Activated CD4-positive, alpha-beta T cell treated with anti-CD3 and anti-CD28 coated beads, Interleukin-2, amount 10 ng/mL, durations not matched to agents 24 days and 14 days (primary cell): ENCODE results near the gene P2RY14. TPM values are rescaled to one million over a fixed set of nuclear protein-coding genes. Genes with fewer than 3 reads are reported as not detected.
"Not testable (repeated sequence)": the region's sequence is repeated elsewhere in the genome, so short reads cannot be mapped to it uniquely, and the experiment has no call there.

Experiments used
- DNase-seq: peaks from one replicate; pipeline ENCODE4 v3.0.0; 2022
- H3K27ac Mint-ChIP-seq: one replicate; pipeline ENCODE4 v1.8.0; 2022; ENCODE audit warnings: mild to moderate bottlenecking, mixed read lengths
- H3K27me3 Mint-ChIP-seq: one replicate; pipeline ENCODE4 v1.8.0; 2022; ENCODE audit warnings: mixed read lengths
- H3K36me3 Mint-ChIP-seq: one replicate; pipeline ENCODE4 v1.8.0; 2022; ENCODE audit warnings: low read depth, mild to moderate bottlenecking, mixed read lengths
- H3K4me1 Mint-ChIP-seq: one replicate; pipeline ENCODE4 v1.8.0; 2021; ENCODE audit warnings: mixed read lengths
- H3K4me3 Mint-ChIP-seq: one replicate; pipeline ENCODE4 v1.8.0; 2022; ENCODE audit warnings: mild to moderate bottlenecking, moderate library complexity, mixed read lengths
- H3K9me3 Mint-ChIP-seq: one replicate; pipeline ENCODE4 v1.8.0; 2021; ENCODE audit warnings: mixed read lengths
- intact Hi-C: fragments of 100-400 bp; cut with micrococcal nuclease; formaldehyde crosslinking; loops from one replicate; pipeline ENCODE4 v1.15.1; 2023
- total RNA-seq: library from RNA; stranded (reverse); gene quantifications from 2 replicates; pipeline ENCODE4 v1.2.3, GENCODE V29; 2022

The P2RY14 gene
- total RNA-seq, 1 donor from 2014 or later: 3.0 TPM

DNA sequence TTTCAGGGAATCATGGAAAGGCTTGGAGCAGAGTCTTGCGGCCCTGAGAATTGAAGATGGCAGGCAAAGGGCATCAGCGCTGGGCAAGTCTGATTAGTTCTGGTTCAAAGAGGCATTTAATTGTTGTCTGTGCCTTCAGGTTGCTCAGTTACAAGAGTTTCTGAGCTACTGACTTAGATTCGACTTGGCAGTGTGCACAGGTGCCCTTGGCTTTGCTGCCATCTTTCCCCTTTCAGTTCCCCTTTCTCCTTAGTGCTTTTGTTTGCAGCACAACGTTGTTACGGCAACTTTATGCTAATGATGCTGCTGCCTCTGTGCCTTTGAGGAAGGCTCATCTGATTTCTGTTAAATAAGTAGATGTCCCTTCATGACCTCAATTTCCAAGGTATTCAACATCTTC lies 12.5 kb downstream of the P2RY14 start:
- peak; percentile 70 for DNase-seq

GRCh38 chr3:151265166-151265565 lies 13.2 kb downstream of the P2RY14 start:
- no peak for DNase-seq
- intact Hi-C loops: no loop called here
- H3K4me3 Mint-ChIP-seq: no peak overlapping the region
- H3K9me3 Mint-ChIP-seq: no peaks in the 10 kb centered on the region
- peaks cover 25% of the 10 kb centered on the region for H3K4me1 Mint-ChIP-seq
- H3K36me3 Mint-ChIP-seq: peaks cover 6% of the 10 kb centered on the region
- H3K27ac Mint-ChIP-seq: no peak overlapping the region
- H3K27me3 Mint-ChIP-seq: peaks cover 2% of the 10 kb centered on the region

More for the DNA sequence above, 12.5 kb downstream of the P2RY14 start:
- Mint-ChIP-seq H3K36me3 (peaks cover 7% of the 10 kb centered on the region), H3K27ac (no peak overlapping the region), H3K9me3 (no peaks in the 10 kb centered on the region), H3K4me3 (no peak overlapping the region), H3K27me3 (peaks cover 2% of the 10 kb centered on the region), H3K4me1 (peaks cover 28% of the 10 kb centered on the region)
- intact Hi-C loops: no loop called here

DNA sequence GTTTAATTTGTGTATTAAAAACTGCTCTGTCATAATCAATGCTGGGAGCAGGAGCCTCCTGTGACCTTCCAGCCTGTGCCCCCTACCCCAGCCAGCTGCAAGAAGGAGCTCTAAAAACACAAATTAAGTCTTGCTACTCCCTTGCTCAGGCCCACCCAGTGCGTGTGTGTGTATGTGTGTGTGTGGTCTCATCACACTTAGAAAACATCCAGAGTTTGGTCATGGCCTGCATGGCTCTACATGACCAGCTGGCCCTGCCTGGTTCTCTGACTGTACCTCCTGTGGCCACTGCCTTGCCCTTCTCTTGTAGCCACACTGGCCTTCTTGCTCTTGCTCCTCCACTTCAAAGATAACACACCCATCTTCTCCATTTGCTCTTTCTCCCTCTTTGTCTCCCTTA lies 13.7 kb downstream of the P2RY14 start:
- Mint-ChIP-seq H3K9me3 (no peaks in the 10 kb centered on the region), H3K27me3 (peaks cover 3% of the 10 kb centered on the region)
- intact Hi-C loops: no loop called here

DNA sequence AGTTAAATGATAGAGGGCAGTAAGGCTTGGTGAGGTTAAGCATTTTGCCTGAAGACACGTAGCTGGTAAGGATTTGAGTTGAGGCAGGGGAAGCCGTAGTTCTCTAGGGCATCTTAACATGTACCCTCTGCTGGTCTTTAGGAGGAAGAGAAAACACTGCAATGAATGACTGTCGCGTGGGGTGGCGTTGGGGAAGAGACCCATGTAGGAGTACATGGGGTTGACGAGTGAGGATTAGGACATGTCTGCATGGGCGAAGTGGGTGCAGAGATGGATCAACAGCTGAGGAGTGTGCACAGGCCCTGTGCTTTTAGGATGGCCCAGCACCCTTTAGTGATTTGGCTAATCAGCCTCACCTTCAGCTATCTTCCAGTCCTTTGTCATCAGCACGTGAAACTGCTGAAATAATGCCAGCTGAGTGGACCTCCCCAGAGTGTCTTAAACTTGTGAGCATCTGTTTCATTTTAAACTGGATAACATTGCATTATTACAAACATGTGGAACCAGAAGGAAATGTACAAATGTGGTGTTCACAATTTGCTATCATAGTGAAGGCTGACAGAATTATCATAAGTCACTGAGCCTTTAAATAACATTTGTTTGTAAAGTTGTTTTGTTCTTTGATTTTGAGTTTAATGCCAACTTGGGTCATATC lies 15.3 kb downstream of the P2RY14 start:
- Mint-ChIP-seq H3K4me3 (no peak overlapping the region), H3K36me3 (peaks cover 2% of the 10 kb centered on the region), H3K9me3 (no peaks in the 10 kb centered on the region), H3K27ac (no peak overlapping the region), H3K4me1 (peaks cover 12% of the 10 kb centered on the region), H3K27me3 (peaks cover 10% of the 10 kb centered on the region)
- no peak for DNase-seq
- intact Hi-C loops: no loop called here

More for the DNA sequence above, 13.7 kb downstream of the P2RY14 start:
- Mint-ChIP-seq H3K4me1 (peaks cover 21% of the 10 kb centered on the region), H3K4me3 (no peak overlapping the region), H3K27ac (no peak overlapping the region), H3K36me3 (peaks cover 4% of the 10 kb centered on the region)
- DNase-seq: no peak

- no peak overlapping the region for H3K27ac Mint-ChIP-seq
- peaks cover 4% of the 10 kb centered on the region for H3K36me3 Mint-ChIP-seq
- DNase-seq: no peak
- intact Hi-C loops: no loop called here
- H3K9me3 Mint-ChIP-seq: no peaks in the 10 kb centered on the region
- no peaks in the 10 kb centered on the region for H3K4me1 Mint-ChIP-seq
- H3K27me3 Mint-ChIP-seq: peaks cover 26% of the 10 kb centered on the region
- H3K4me3 Mint-ChIP-seq: no peak overlapping the region
Measured at GRCh38 chr3:151259664-151260063, 18.7 kb downstream of the P2RY14 start.

GRCh38 chr3:151256749-151257148 lies 21.6 kb downstream of the P2RY14 start:
- no peaks in the 10 kb centered on the region for H3K9me3 Mint-ChIP-seq
- peaks cover 34% of the 10 kb centered on the region for H3K27me3 Mint-ChIP-seq
- intact Hi-C loops: no loop called here
- H3K27ac Mint-ChIP-seq: no peak overlapping the region
- H3K4me1 Mint-ChIP-seq: no peaks in the 10 kb centered on the region
- H3K4me3 Mint-ChIP-seq: no peak overlapping the region
- peaks cover 4% of the 10 kb centered on the region for H3K36me3 Mint-ChIP-seq
- no peak for DNase-seq

DNA sequence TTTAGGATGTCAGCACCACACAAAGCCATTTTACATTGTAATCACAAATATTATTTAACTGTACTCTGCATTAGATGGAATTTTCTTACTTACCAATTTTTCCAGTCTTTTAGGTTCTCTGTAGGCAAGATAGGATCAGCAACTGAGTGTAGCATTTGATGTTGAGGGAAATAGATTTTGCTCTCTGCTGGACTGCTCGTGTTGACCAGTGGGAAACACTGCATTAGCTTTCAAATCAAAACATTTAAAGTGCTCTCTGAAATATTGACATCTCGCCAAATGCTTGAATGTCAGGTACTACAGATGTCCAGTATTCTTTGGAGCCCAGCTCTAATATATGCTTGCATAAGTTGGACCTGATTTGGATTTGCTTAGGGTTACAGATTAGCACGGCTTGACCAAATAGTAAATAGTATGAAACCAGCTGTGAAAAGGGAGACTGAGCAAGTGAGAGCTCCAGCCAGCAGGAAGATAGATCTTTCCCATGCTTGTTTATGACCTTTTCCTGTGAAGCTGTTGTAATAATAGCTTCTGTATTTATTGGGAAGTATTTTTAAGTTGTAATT lies 29.5 kb downstream of the P2RY14 start:
- Mint-ChIP-seq H3K27me3 (peaks cover 40% of the 10 kb centered on the region), H3K9me3 (peaks cover 5% of the 10 kb centered on the region), H3K4me3 (no peak overlapping the region), H3K27ac (no peak overlapping the region), H3K4me1 (no peaks in the 10 kb centered on the region), H3K36me3 (no peaks in the 10 kb centered on the region)
- intact Hi-C loops: no loop called here
- DNase-seq: no peak

- DNase-seq, intact Hi-C loops, H3K4me1 Mint-ChIP-seq, H3K27ac Mint-ChIP-seq, H3K4me3 Mint-ChIP-seq, H3K9me3 Mint-ChIP-seq, H3K27me3 Mint-ChIP-seq, H3K36me3 Mint-ChIP-seq: not testable (repeated sequence)
Measured at GRCh38 chr3:151242006-151242405, 36.3 kb downstream of the P2RY14 start.

GRCh38 chr3:151236736-151237135 lies 41.6 kb downstream of the P2RY14 start:
- peaks cover 5% of the 10 kb centered on the region for H3K4me1 Mint-ChIP-seq
- H3K9me3 Mint-ChIP-seq: no peaks in the 10 kb centered on the region
- DNase-seq: no peak
- no peak overlapping the region for H3K27ac Mint-ChIP-seq
- no peaks in the 10 kb centered on the region for H3K27me3 Mint-ChIP-seq
- no peak overlapping the region for H3K4me3 Mint-ChIP-seq
- intact Hi-C loops: no loop called here
- H3K36me3 Mint-ChIP-seq: no peaks in the 10 kb centered on the region

GRCh38 chr3:151236316-151236715 lies 42.0 kb downstream of the P2RY14 start:
- H3K27ac Mint-ChIP-seq: no peak overlapping the region
- intact Hi-C loops: no loop called here
- peaks cover 5% of the 10 kb centered on the region for H3K4me1 Mint-ChIP-seq
- no peak overlapping the region for H3K4me3 Mint-ChIP-seq
- H3K27me3 Mint-ChIP-seq: no peaks in the 10 kb centered on the region
- DNase-seq: no peak
- no peaks in the 10 kb centered on the region for H3K9me3 Mint-ChIP-seq
- no peaks in the 10 kb centered on the region for H3K36me3 Mint-ChIP-seq

GRCh38 chr3:151234825-151235224 lies 43.5 kb downstream of the P2RY14 start:
- intact Hi-C loops: no loop called here

DNA sequence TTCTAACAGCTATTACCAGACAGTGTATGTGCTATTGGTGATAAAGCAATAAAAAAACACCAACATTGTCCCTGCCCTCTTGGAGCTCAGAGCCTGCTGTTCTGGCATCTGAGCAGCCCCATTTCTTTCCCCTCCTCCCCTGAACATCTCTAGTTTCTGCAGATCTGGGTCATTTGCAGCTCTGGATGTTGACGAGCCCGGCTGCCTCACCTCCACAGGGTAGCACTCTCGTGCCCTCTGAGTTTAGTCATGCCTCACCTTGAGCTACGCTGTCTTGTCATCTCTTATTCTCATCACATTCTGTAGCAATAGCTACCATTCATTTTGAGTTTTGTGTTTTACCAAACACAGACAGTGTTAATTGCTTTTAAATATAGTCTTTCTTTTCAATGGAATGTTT lies 45.4 kb downstream of the P2RY14 start:
- peak; percentile 34 for DNase-seq
- no peaks in the 10 kb centered on the region for H3K9me3 Mint-ChIP-seq
- peaks cover 24% of the 10 kb centered on the region for H3K4me1 Mint-ChIP-seq
- no peak overlapping the region for H3K27ac Mint-ChIP-seq
- intact Hi-C loops: no loop called here
- H3K4me3 Mint-ChIP-seq: no peak overlapping the region
- no peaks in the 10 kb centered on the region for H3K27me3 Mint-ChIP-seq
- no peaks in the 10 kb centered on the region for H3K36me3 Mint-ChIP-seq

More at GRCh38 chr3:151234825-151235224, 43.5 kb downstream of the P2RY14 start:
- Mint-ChIP-seq H3K36me3 (no peaks in the 10 kb centered on the region), H3K4me1 (peaks cover 15% of the 10 kb centered on the region), H3K27me3 (no peaks in the 10 kb centered on the region), H3K27ac (no peak overlapping the region), H3K4me3 (no peak overlapping the region), H3K9me3 (no peaks in the 10 kb centered on the region)
- DNase-seq: no peak

DNA sequence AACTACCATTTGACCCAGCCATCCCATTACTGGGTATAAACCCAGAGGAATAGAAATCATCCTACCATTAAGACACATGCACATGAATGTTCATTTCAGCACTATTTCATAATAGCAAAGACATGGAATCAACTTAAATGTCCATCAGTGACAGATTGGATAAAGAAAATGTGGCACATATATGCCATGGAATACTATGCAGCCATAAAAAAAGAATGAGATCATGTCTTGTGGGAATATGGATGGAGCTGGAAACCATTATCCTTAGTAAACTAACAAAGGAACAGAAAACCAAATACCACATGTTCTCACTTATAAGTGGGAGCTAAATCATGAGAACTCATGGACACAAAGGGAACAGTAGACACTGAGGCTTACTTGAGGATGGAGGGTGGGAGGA lies 45.9 kb downstream of the P2RY14 start:
- H3K9me3 Mint-ChIP-seq, DNase-seq, H3K4me3 Mint-ChIP-seq, H3K36me3 Mint-ChIP-seq, intact Hi-C loops, H3K27me3 Mint-ChIP-seq, H3K27ac Mint-ChIP-seq: not testable (repeated sequence)
- H3K4me1 Mint-ChIP-seq: peaks cover 30% of the 10 kb centered on the region

DNA sequence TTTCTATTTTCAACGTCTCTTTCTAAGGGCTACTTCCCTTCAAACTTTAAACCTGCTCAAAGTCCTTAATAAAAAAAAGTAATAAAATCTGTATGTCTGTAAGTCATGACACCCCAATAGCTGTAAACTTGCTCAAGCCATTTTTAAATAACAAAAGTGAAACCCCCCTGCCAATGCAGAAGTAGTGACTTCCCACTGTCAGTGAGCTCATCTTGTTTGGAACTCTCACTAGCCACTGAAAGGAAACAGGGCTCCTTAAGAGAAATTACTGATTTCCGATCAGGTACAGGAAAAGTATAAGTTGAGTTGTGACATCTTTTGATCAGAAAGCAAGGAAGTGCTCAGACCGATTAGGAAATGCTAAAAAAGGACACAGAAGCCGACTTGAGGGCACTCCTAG lies 47.7 kb downstream of the P2RY14 start:
- H3K9me3 Mint-ChIP-seq: no peaks in the 10 kb centered on the region
- H3K36me3 Mint-ChIP-seq: peaks cover 4% of the 10 kb centered on the region
- DNase-seq: peak; percentile 68
- H3K27me3 Mint-ChIP-seq: no peaks in the 10 kb centered on the region
- peak overlapping the region; percentile 44 for H3K27ac Mint-ChIP-seq
- H3K4me3 Mint-ChIP-seq: peak overlapping the region; percentile 27
- peaks cover 47% of the 10 kb centered on the region for H3K4me1 Mint-ChIP-seq
- intact Hi-C loops: no loop called here

GRCh38 chr3:151228666-151229040 lies 49.7 kb downstream of the P2RY14 start:
- Mint-ChIP-seq H3K27me3 (no peaks in the 10 kb centered on the region), H3K4me3 (peak overlapping the region; percentile 18), H3K36me3 (peaks cover 6% of the 10 kb centered on the region), H3K9me3 (no peaks in the 10 kb centered on the region), H3K27ac (peak overlapping the region; percentile 74), H3K4me1 (peaks cover 56% of the 10 kb centered on the region)
- DNase-seq: no peak
- intact Hi-C loops: loop anchor here (5.0 kb wide), 1 partner anchor 689 kb away; no protein-coding TSS in a partner anchor
